ENCODE data around the gene PEX14.

DNA sequence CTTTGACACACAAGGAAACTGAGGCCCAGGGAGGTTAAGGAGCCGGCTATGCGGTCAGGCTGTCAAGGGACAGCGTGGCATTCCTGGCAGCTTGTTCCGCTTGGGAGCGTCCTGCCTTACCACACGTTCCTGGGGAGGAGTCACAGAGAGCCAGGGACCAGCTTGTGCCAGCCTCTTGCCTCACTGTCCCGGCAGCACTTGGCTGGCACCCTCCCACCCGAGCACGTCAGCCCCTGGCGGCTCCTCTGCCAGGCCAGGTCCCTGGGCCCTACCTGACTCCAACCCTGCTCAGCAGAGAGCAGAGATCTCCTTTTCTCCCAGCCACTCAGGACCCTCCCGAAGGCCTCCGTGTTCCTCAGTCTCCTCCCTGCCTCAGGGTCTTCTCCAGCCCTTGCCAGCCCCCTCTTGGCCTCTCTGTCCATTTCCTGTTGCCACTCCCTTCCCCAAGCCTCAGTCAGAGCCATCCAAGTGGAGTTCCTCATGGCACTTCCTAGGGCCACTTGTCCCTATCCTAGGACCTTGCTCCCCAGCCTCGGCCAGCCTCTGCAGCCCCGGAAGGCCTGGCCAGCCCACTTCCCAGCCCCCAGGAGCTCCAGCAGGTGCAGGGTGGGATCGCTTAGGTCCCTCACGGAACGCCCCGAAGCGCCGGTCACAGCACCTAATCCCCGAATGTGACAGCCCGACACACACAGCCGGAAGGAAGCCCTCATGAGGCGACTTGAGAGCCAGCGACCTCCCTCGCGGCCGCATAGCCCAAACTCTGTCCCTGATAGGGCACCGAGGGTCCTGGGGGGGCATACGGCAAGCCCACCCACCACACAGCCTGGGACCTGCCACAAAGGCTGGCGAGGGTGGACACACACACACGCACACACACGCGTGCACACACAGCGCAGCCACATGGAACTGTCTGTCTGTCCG, 191.4 kb downstream of the PEX14 start:
- no peak for TF ChIP-seq CTCF (IDR thresholded peaks at IDR 0.05)
- no peak for TF ChIP-seq POLR2A (IDR thresholded peaks at IDR 0.05)
